Body of pancreas (tissue), 4 donors: ENCODE data around the gene TM9SF4.

Experiments
- CTCF ChIP-seq, 7 experiments: fragments of 450-650 bp in 4 of 7; fragments of 200-600 bp in 3 of 7; sonication (generic) in 3 of 7; IDR thresholded peaks; one replicate each; pipeline ENCODE4 v1.5.1; 2016 to 2019; ENCODE audit warnings: antibody characterized with exemption in 7 of 7
- POLR2A ChIP-seq, 3 donors: fragments of 450-650 bp; IDR thresholded peaks; one replicate each; pipeline ENCODE4 v1.6.1; 2016; ENCODE audit warnings: antibody characterized with exemption in 3 of 3, mild to moderate bottlenecking in 2 of 3

- no peak for TF ChIP-seq CTCF (IDR thresholded peaks at IDR 0.05)
- TF ChIP-seq POLR2A (IDR thresholded peaks at IDR 0.05), result no peak
Observed at GRCh38 chr20:32158943-32159660, 49.6 kb downstream of the TM9SF4 start.
